ENCODE measurements around the gene COL4A5.

Gene COL4A5

GRCh38 chrX:108468486-108468885, 28.8 kb downstream of the COL4A5 start:
- no peak for TF ChIP-seq CTCF (IDR thresholded peaks at IDR 0.05)

GRCh38 chrX:108473979-108474378, 34.3 kb downstream of the COL4A5 start:
- TF ChIP-seq CTCF (IDR thresholded peaks at IDR 0.05): no peak

GRCh38 chrX:108484251-108484650, 44.6 kb downstream of the COL4A5 start:
- no peak for TF ChIP-seq CTCF (IDR thresholded peaks at IDR 0.05)

- no peak for TF ChIP-seq CTCF (IDR thresholded peaks at IDR 0.05)
Observed at GRCh38 chrX:108485960-108486359, 46.3 kb downstream of the COL4A5 start.

GRCh38 chrX:108494406-108495090, 54.9 kb downstream of the COL4A5 start:
- no peak for TF ChIP-seq CTCF (IDR thresholded peaks at IDR 0.05)

- no peak for TF ChIP-seq CTCF (IDR thresholded peaks at IDR 0.05)
Observed at GRCh38 chrX:108511721-108512120, 72.1 kb downstream of the COL4A5 start.

GRCh38 chrX:108516184-108516583, 76.5 kb downstream of the COL4A5 start:
- no peak for TF ChIP-seq CTCF (IDR thresholded peaks at IDR 0.05)

GRCh38 chrX:108527724-108528123, 88.1 kb downstream of the COL4A5 start:
- no peak for TF ChIP-seq CTCF (IDR thresholded peaks at IDR 0.05)

Data from LNCAP (cell line).